ENCODE data around the gene PRKCA. TPM values are rescaled to one million over a fixed set of nuclear protein-coding genes. Genes with fewer than 3 reads are reported as not detected.

The PRKCA gene
- total and polyA plus RNA-seq, 2 donors from 2014 or later: 8.0 to 50.8 TPM

GRCh38 chr17:66459811-66460270, 157.4 kb downstream of the PRKCA start:
- H3K9me3 ChIP-seq (ENCODE audit: control insufficient read depth in 2 of 3, insufficient read depth in 1 of 3, low read length in 3 of 3): no peaks in the 10 kb centered on the region
- no peaks in the 10 kb centered on the region for H3K27me3 ChIP-seq (ENCODE audit: control insufficient read depth, insufficient read depth, low read length)
- FAIRE-seq: no peak
- H3K4me3 ChIP-seq (ENCODE audit: low read length in 3 of 3): no peak overlapping the region
- peaks cover 0 to 7% (median 0%) of the 10 kb centered on the region in 3 donors for H3K4me1 ChIP-seq (ENCODE audit: control insufficient read depth in 2 of 3, insufficient read depth in 2 of 3, low read depth in 1 of 3, low read length in 3 of 3)
- TF ChIP-seq, protein P1, sequence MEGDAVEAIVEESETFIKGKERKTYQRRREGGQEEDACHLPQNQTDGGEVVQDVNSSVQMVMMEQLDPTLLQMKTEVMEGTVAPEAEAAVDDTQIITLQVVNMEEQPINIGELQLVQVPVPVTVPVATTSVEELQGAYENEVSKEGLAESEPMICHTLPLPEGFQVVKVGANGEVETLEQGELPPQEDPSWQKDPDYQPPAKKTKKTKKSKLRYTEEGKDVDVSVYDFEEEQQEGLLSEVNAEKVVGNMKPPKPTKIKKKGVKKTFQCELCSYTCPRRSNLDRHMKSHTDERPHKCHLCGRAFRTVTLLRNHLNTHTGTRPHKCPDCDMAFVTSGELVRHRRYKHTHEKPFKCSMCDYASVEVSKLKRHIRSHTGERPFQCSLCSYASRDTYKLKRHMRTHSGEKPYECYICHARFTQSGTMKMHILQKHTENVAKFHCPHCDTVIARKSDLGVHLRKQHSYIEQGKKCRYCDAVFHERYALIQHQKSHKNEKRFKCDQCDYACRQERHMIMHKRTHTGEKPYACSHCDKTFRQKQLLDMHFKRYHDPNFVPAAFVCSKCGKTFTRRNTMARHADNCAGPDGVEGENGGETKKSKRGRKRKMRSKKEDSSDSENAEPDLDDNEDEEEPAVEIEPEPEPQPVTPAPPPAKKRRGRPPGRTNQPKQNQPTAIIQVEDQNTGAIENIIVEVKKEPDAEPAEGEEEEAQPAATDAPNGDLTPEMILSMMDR (IDR thresholded peaks at IDR 0.05; ENCODE audit: borderline replicate concordance, extremely low read depth, insufficient read depth): no peak
- H3K36me3 ChIP-seq (ENCODE audit: control insufficient read depth in 2 of 3, insufficient read depth in 3 of 3, low read length in 3 of 3): no peaks in the 10 kb centered on the region
- no peak overlapping the region for H3K27ac ChIP-seq (ENCODE audit: low read depth in 2 of 2, low read length in 2 of 2)
- DNase-seq: peak in 3 of 5 donors; percentile 41 to 86 (median 77)
- intact Hi-C loops (cut with DNase I): no loop called here
- no peak overlapping the region for H3K9ac ChIP-seq (ENCODE audit: low read length in 3 of 3)

- Histone ChIP-seq H3K27me3 (ENCODE audit: control insufficient read depth, insufficient read depth, low read length) (no peaks in the 10 kb centered on the region), H3K36me3 (ENCODE audit: control insufficient read depth in 2 of 3, insufficient read depth in 3 of 3, low read length in 3 of 3) (no peaks in the 10 kb centered on the region), H3K4me1 (ENCODE audit: control insufficient read depth in 2 of 3, insufficient read depth in 2 of 3, low read depth in 1 of 3, low read length in 3 of 3) (peaks cover 0 to 7% (median under 1%) of the 10 kb centered on the region in 3 donors), H3K4me3 (ENCODE audit: low read length in 3 of 3) (no peak overlapping the region), H3K9ac (ENCODE audit: low read length in 3 of 3) (no peak overlapping the region), H3K27ac (ENCODE audit: low read depth in 2 of 2, low read length in 2 of 2) (no peak overlapping the region), H3K9me3 (ENCODE audit: control insufficient read depth in 2 of 3, insufficient read depth in 1 of 3, low read length in 3 of 3) (no peaks in the 10 kb centered on the region)
- TF ChIP-seq, protein P1 (IDR thresholded peaks at IDR 0.05; ENCODE audit: borderline replicate concordance, extremely low read depth, insufficient read depth): no peak
- intact Hi-C loops (cut with DNase I): no loop called here
- FAIRE-seq: no peak
- no peak for DNase-seq
Measured at GRCh38 chr17:66460558-66460957, 158.1 kb downstream of the PRKCA start.

GRCh38 chr17:66461343-66461995, 159.1 kb downstream of the PRKCA start:
- Histone ChIP-seq H3K36me3 (ENCODE audit: control insufficient read depth in 2 of 3, insufficient read depth in 3 of 3, low read length in 3 of 3) (no peaks in the 10 kb centered on the region), H3K27ac (ENCODE audit: low read depth in 2 of 2, low read length in 2 of 2) (no peak overlapping the region), H3K9me3 (ENCODE audit: control insufficient read depth in 2 of 3, insufficient read depth in 1 of 3, low read length in 3 of 3) (no peaks in the 10 kb centered on the region), H3K4me1 (ENCODE audit: control insufficient read depth in 2 of 3, insufficient read depth in 2 of 3, low read depth in 1 of 3, low read length in 3 of 3) (peaks cover 0 to 9% (median 7%) of the 10 kb centered on the region in 3 donors), H3K9ac (ENCODE audit: low read length in 3 of 3) (no peak overlapping the region), H3K4me3 (ENCODE audit: low read length in 3 of 3) (no peak overlapping the region), H3K27me3 (ENCODE audit: control insufficient read depth, insufficient read depth, low read length) (no peaks in the 10 kb centered on the region)
- FAIRE-seq (no peak), DNase-seq (no peak)
- TF ChIP-seq, protein P1 (IDR thresholded peaks at IDR 0.05; ENCODE audit: borderline replicate concordance, extremely low read depth, insufficient read depth): no peak
- intact Hi-C loops (cut with DNase I): no loop called here
